K562 (cell line): Measurements from ENCODE around the gene POU3F3. TPM values are rescaled to one million over a fixed set of nuclear protein-coding genes. Genes with fewer than 3 reads are reported as not detected.

Source experiments
- ATAC-seq: fragments of 200-7000 bp; cut with Tn5 transposase; 3 replicates; pipeline ENCODE4 v1.9.1; 2020; ENCODE audit warnings: moderate library complexity
- BruUV-seq: library from RNA; stranded (reverse); fragments of 400-500 nt; replicated peaks from 2 replicates; lab custom pipeline; 2021; lab: Mats Ljungman, UMichigan
- CTCF ChIA-PET: fragments of 300-600 bp; formaldehyde crosslinking; extraction: SDS; loops from one replicate; lab custom pipeline; 2021; ENCODE audit warnings: low intra/inter-chr PET ratio; lab: Yijun Ruan, JAX
- POLR2A ChIA-PET: fragments of 300-600, 350-650 bp; sonication (Branson Sonifier 250); formaldehyde crosslinking; extraction: SDS; loops from one replicate; lab custom pipeline; 2021; ENCODE audit warnings: antibody characterized with exemption, inconsistent platforms; lab: Yijun Ruan, JAX
- DNase-seq, 4 experiments: peaks; one replicate each; pipeline versions ENCODE4 v3.0.0 to v3.0.0-alpha.2; 2011 to 2018; ENCODE audit warnings: low spot score in 3 of 4, mixed read lengths in 3 of 4; ENCODE audit errors: extremely low read depth in 1 of 4
- FAIRE-seq: peaks from 2 replicates; lab custom pipeline; 2011; peaks lifted over from hg19 to GRCh38; lab: Jason Lieb, UNC
- H2AFZ ChIP-seq: 2 replicates; pipeline ENCODE4 v1.6.0; 2011; ENCODE audit warnings: low read depth, low read length, control low read depth, inconsistent platforms
- H3K27ac ChIP-seq: fragments of 200-600 bp; 3 replicates; pipeline ENCODE4 v1.8.0; 2011; ENCODE audit warnings: low read depth, mild to moderate bottlenecking, control low read depth, inconsistent platforms, low read length, moderate library complexity, mixed read lengths; ENCODE audit errors: extremely low read depth
- H3K27me3 ChIP-seq, 2 experiments: fragments of 300-600 bp in 1 of 2; 2 replicates in 1 of 2; 3 replicates in 1 of 2; pipeline versions ENCODE4 v1.6.0 to v1.8.0; 2011; ENCODE audit warnings: inconsistent platforms in 2 of 2, low read length in 2 of 2, mild to moderate bottlenecking in 1 of 2, mixed read lengths in 1 of 2, moderate library complexity in 1 of 2; ENCODE audit not compliant: control insufficient read depth in 2 of 2, insufficient read depth in 2 of 2
- H3K36me3 ChIP-seq: fragments of 300-600 bp; 3 replicates; pipeline ENCODE4 v1.8.0; 2011; ENCODE audit warnings: mild to moderate bottlenecking, low read length, inconsistent platforms; ENCODE audit not compliant: control insufficient read depth, insufficient read depth
- H3K4me1 ChIP-seq, 2 experiments: fragments of 200-600 bp in 1 of 2; replicated peaks in 1 of 2; 2 replicates in 1 of 2; 3 replicates in 1 of 2; pipeline versions ENCODE4 v1.5.1 to v1.8.0; 2011; ENCODE audit warnings: inconsistent platforms in 2 of 2, low read length in 2 of 2, mild to moderate bottlenecking in 1 of 2, mixed read lengths in 1 of 2, moderate library complexity in 1 of 2; ENCODE audit not compliant: control insufficient read depth in 2 of 2, insufficient read depth in 2 of 2
- H3K4me2 ChIP-seq: 2 replicates; pipeline ENCODE4 v1.6.1; 2011; ENCODE audit warnings: low read length, control low read depth, inconsistent platforms, mixed read lengths; ENCODE audit not compliant: insufficient read depth
- H3K4me3 ChIP-seq: fragments of 200-600 bp; sonication (generic), shearing (Covaris generic); 2 replicates; pipeline ENCODE4 v1.5.1; 2016; ENCODE audit warnings: control low read depth, inconsistent platforms
- H3K79me2 ChIP-seq: fragments of 200-600 bp; 3 replicates; pipeline ENCODE4 v1.8.0; 2011; ENCODE audit warnings: low read length, inconsistent platforms; ENCODE audit not compliant: control insufficient read depth, insufficient read depth
- H3K9ac ChIP-seq, 2 experiments: 2 replicates each; pipeline versions ENCODE4 v1.6.0 to v1.6.1; 2011; ENCODE audit warnings: low read depth in 2 of 2, low read length in 2 of 2, control low read depth in 1 of 2, inconsistent platforms in 1 of 2, mild to moderate bottlenecking in 1 of 2, mixed read lengths in 1 of 2; ENCODE audit not compliant: insufficient read depth in 1 of 2
- H3K9me1 ChIP-seq: one replicate; pipeline ENCODE4 v1.6.0; 2011; ENCODE audit warnings: inconsistent platforms, mild to moderate bottlenecking, low read length, moderate library complexity; ENCODE audit not compliant: control insufficient read depth, insufficient read depth
- H3K9me3 ChIP-seq: replicated peaks from 2 replicates; pipeline ENCODE4 v1.5.1; 2011; ENCODE audit warnings: low read depth, low read length, inconsistent platforms; ENCODE audit not compliant: control insufficient read depth, insufficient read depth
- H4K20me1 ChIP-seq: replicated peaks from 2 replicates; pipeline ENCODE4 v1.6.1; 2011; ENCODE audit warnings: low read length, inconsistent platforms, mixed read lengths; ENCODE audit not compliant: control insufficient read depth, insufficient read depth
- E2F4 ChIP-seq: sonication (generic); formaldehyde crosslinking; IDR thresholded peaks from 2 replicates; pipeline ENCODE4 v1.8.0; 2022; ENCODE audit warnings: mild to moderate bottlenecking, low read depth, missing genetic modification reagents
- GTF2B ChIP-seq: IDR thresholded peaks from 2 replicates; pipeline ENCODE4 v1.6.1; 2011; ENCODE audit not compliant: insufficient read length; ENCODE audit errors: extremely low read depth
- KAT8 ChIP-seq: fragments of 450-650 bp; IDR thresholded peaks from 2 replicates; pipeline ENCODE4 v1.6.1; 2016; ENCODE audit warnings: low read depth, mild to moderate bottlenecking
- TFAM ChIP-seq: fragments of 250-450 bp; sonication (Bioruptor Pico); conservative IDR thresholded peaks from 2 replicates; pipeline ENCODE4 v1.5.0; 2021; ENCODE audit warnings: mild to moderate bottlenecking, moderate library complexity
- THRAP3 ChIP-seq: fragments of 450-650 bp; IDR thresholded peaks from 2 replicates; pipeline ENCODE4 v1.6.1; 2016; ENCODE audit warnings: mild to moderate bottlenecking, inconsistent platforms, borderline replicate concordance
- ZBTB12 ChIP-seq: fragments of 250-450 bp; sonication (Bioruptor Pico); IDR thresholded peaks from 2 replicates; pipeline ENCODE4 v1.4.0; 2020
- ZBTB40 ChIP-seq, 2 experiments: fragments of 450-650 bp in 1 of 2; sonication (generic) in 1 of 2; formaldehyde crosslinking in 1 of 2; IDR thresholded peaks; 2 replicates each; pipeline versions ENCODE4 v1.7.1 to v1.9.0; 2016 to 2022; ENCODE audit warnings: inconsistent platforms in 1 of 2, mild to moderate bottlenecking in 1 of 2, missing genetic modification reagents in 1 of 2
- WGBS: fragments of 100-300 bp; shearing (Covaris generic); methylation state at CpG from one replicate; pipeline ENCODE4 v1.1.6; 2016; ENCODE audit warnings: low coverage, mixed read lengths; ENCODE audit not compliant: insufficient coverage; ENCODE audit errors: missing lambda C conversion rate; 5-methylcytosine and 5-hydroxymethylcytosine counted together
- in situ Hi-C: fragments of 300-500 bp; cut with MboI; formaldehyde crosslinking; loops from 4 replicates; pipeline ENCODE4 v1.15.0; 2018; ENCODE audit warnings: inconsistent platforms, mixed read lengths
- intact Hi-C: fragments of 100-400 bp; cut with micrococcal nuclease; formaldehyde crosslinking; loops from 2 replicates; pipeline ENCODE4 v1.14.2; 2022
- polyA plus RNA-seq, 8 experiments: library from polyadenylated mRNA; depleted of rRNA in 4 of 8; stranded (reverse) in 5 of 8; unstranded in 3 of 8; fragments of >200 nt; fragmentation: Nextera tagmentation in 2 of 8; fragmentation: Illumina TruSeq in 1 of 8; extraction: Ambion mirVana in 2 of 8; extraction: Trizol in 1 of 8; gene quantifications; 2 replicates each; pipeline versions ENCODE4 v1.2.1 to v1.2.3, GENCODE V29; 2011 to 2014; ENCODE audit warnings: inconsistent platforms in 1 of 8, missing spikeins in 1 of 8
- total RNA-seq, 7 experiments: library from RNA; depleted of rRNA in 6 of 7; stranded (reverse); fragments of >200 nt in 6 of 7; fragmentation: Illumina TruSeq in 2 of 7; extraction: Trizol in 2 of 7; gene quantifications; 2 replicates each; pipeline versions ENCODE4 v1.2.1 to v1.2.3, GENCODE V29; 2011 to 2021; ENCODE audit warnings: low replicate concordance in 1 of 7

POU3F3 gene
- total and polyA plus RNA-seq, 9 of the 15 experiments (the other 6 are each of a cell fraction or from before 2014, with no cell fraction given), result not detected

- Histone ChIP-seq H2AFZ (0 out of 2 replicates have a peak overlapping the region, but pooled peaks have one; percentile 23), H3K4me2 (no peak overlapping the region), H3K36me3 (no peaks in the 10 kb centered on the region), H4K20me1 (no peaks in the 10 kb centered on the region), H3K4me3 (no peak overlapping the region), H3K9me3 (no peaks in the 10 kb centered on the region), H3K4me1 (no peaks in the 10 kb centered on the region; a peak in 1 of 5 replicates), H3K9ac (no peak overlapping the region), H3K27me3 (peaks cover 3 to 15% of the 10 kb centered on the region in 2 experiments; a peak in 3 of 5 replicates), H3K27ac (no peak overlapping the region), H3K9me1 (no peaks in the 10 kb centered on the region), H3K79me2 (no peaks in the 10 kb centered on the region)
- no TSS peak for BruUV-seq
- in situ Hi-C loops (no loop called here), intact Hi-C loops (no loop called here)
- CTCF ChIA-PET, result no interaction called here
- no peak for ATAC-seq
- DNase-seq, result no peak
- WGBS, result 4% methylated on average over 10 of the region's 10 CpGs
- FAIRE-seq, result no peak
- POLR2A ChIA-PET, result no interaction called here
- TF ChIP-seq TFAM, result no peak
- TF ChIP-seq THRAP3, result no peak
- TF ChIP-seq ZBTB12 (CRISPR knock-in tag), result no peak
- TF ChIP-seq KAT8, result no peak
- TF ChIP-seq GTF2B, result no peak
- TF ChIP-seq E2F4 (CRISPR knock-in tag), result no peak
- TF ChIP-seq ZBTB40 (IDR thresholded peaks at IDR 0.05), result no peak
- TF ChIP-seq ZBTB40 (CRISPR knock-in tag; IDR thresholded peaks at IDR 0.05), result no peak
Measured at GRCh38 chr2:104890685-104891069, 36.8 kb downstream of the POU3F3 start.
